Fibroblast of peridontal ligament (primary cell): ENCODE results near the gene DNAAF8.

Experiments
- DNase-seq: peaks from one replicate; pipeline ENCODE4 v3.0.0-alpha.2; 2010; ENCODE audit errors: extremely low read depth

DNAAF8 gene

GRCh38 chr16:4734063-4734729 lies at the start of gene DNAAF8, which contains the start of gene ANKS3:
DNAAF8 (plus strand) TSS chr16:4734537; CDS start chr16:4736515, 1,978 bp downstream.
ANKS3 (minus strand) TSS chr16:4734271; CDS start chr16:4730149, 4,122 bp downstream.
- DNase-seq = peak; percentile 96

DNA sequence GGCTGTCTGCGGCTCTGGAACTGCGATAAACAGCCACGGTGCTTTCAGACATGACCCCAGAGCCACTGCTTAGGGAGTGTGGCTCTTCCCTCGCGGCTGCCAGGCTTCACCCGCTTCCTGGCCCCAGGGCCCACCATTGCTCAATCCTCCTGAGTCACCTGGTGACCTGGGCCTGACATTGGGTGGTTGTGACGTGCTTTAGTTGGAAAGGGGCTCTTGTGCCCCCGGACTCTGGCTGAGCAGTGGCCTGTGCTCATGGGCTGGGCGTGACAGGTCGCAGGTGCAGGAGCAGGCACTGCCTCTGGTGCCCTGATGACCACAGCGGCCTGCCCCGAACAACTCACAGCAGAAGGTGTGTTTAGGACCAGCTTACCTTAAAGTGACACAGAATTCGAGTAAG lies 49.6 kb upstream of the DNAAF8 start:
- DNase-seq = no peak

- DNase-seq = no peak
Measured at GRCh38 chr16:4685292-4685691, 49.0 kb upstream of the DNAAF8 start.

- DNase-seq = no peak
Measured at GRCh38 chr16:4685776-4686496, 48.4 kb upstream of the DNAAF8 start.

DNA sequence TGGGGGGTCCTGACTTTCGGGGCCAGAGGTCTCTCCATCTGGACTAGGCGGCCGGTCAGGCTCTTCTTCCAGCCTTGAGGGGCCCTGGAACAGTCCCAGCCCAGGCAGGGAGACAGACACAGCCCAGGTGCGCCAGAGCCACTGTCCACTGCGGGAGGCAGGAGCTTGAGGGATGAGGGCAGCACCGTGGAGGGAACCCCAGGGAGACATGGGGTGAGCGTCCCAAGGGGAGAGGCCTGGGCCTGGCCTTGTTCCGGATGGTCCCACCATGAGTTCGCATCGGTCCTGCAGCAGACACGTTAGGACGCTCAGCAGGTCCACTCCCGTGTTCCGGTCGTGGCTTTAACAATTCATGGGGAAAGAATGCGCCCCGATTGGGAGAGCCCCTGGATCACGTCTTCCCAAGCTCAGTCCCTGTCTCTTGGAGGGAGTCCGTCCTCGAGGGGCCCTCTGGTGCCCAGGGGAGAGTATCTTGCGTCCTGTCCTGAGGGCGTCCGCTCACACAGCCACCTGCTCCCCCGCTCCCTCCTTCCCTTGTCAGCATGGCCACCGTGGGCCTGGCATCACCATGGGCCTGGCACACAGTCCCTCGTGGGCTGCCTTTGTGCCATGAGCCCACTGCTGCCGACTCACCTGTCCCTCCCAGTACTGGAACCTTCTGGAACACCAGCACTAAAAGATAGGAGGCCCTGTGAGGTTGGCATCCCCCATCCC lies 47.7 kb upstream of the DNAAF8 start:
- DNase-seq = no peak

- DNase-seq = no peak
Measured at GRCh38 chr16:4687416-4687815, 46.9 kb upstream of the DNAAF8 start.

DNA sequence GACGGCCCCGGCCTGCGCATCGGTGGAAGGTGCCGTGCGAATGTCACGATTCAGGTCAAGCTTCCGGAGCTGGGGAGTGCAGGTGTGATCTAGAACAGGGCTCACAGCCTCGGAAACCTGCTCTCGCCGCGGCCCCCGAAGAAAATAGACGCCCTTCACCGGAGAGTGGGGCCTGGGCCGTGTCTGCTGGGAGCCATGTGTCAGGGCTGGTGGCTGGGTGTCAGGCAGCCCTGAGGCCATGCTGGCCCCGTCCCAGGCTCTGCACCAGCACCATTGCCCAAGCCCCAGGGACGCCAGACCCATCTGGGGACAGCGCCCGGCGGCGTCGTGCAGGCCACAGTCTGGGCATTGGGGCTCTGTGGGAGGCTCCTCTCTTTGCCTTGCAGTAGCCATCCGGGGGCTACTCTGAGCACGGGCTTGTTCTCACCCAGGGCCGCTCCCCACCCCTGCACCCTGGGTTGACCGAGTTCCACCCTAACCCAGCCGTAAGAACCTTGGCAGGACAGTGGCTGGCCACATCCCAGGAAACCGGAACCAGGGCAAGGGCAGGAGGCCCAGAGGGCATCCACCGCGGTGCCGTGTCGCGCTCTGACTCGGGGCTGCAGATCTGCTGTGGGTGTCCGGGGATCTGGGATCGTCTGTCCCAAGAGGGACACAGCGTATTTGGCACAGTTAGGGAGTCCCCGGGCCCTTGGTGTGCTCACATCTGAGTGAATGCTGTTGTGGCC lies 46.2 kb upstream of the DNAAF8 start:
- no peak for DNase-seq

GRCh38 chr16:4688674-4689045 lies 45.7 kb upstream of the DNAAF8 start:
- no peak for DNase-seq

GRCh38 chr16:4689091-4689671 lies 45.2 kb upstream of the DNAAF8 start:
- no peak for DNase-seq

- DNase-seq = no peak
Measured at GRCh38 chr16:4689864-4690704, 44.3 kb upstream of the DNAAF8 start.

DNA sequence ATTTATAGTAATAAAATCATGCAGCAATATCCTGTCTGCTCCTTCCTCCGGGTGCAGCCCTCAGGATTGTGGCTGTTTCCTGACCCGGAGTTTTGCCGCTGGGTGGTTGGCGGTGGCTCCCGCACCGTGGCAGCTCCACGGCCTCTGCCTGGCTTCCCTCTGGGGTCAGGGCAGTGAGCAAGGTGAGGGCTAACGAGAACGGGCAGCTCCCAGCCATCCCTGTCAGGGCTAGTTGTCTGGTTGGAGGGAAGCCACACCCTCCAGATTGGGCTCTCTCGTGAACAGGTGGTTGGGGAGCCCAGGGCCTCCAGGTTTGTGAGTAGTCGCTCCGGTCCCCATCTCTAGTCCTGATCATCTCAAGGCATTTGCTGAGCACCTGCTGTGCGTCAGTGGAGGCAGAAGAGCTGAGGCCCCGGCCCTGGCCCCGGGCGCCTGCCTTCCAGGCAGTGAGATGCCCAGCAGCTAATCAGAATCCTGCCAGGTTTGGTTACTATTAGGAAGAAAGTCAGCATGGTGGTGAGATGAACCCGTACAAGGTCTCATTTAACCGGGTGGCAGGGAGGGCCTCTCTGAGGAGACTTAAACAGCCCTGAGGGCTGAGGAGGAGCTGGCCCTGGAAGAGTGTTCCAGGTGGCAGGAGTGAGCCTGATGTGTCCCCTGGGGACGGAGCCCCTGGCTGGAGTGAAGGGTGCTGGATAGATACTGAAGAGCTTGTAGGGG lies 43.2 kb upstream of the DNAAF8 start:
- DNase-seq = no peak

- no peak for DNase-seq
Measured at GRCh38 chr16:4691666-4692412, 42.5 kb upstream of the DNAAF8 start.

DNA sequence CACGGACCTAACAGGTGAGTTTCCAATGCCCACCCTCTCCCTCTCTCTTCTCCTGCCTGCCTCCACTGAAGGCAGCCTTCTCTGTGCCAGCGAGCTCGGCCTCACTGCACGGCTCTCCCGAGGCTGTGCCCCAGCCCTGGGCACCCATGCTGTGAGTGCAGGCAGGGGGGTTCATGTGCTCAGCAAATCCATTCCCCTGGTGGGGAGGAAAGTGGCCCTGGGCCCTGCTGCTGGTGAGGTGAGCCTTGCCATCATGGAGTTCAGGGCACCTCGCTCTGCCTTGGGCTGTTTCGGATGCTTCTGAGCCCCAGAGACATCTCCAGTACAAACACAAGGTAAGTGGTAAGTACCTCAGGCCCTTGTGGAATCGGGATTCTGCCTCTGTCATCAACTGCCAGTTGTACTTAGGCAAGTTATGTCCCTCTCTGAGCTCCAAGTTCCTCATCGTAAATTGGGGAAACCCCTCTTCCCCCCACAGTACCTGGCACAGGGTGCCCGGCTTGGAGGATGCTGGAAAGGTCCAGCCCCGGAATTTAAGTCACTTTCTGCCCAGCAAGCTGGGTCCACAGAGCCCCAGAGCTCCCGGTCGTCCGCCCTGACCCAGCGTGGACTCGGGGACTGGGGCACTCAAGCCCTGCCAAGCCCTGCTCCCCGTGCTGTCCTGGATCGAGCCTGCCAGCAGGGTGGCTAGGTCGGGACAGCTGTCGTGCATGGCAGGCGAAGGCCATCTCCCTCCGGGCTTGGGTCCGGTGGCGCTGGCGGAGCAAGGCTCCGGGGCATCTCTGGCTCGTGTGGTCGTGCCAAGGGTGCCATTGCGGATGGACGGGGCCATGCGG lies 41.7 kb upstream of the DNAAF8 start:
- no peak for DNase-seq

DNA sequence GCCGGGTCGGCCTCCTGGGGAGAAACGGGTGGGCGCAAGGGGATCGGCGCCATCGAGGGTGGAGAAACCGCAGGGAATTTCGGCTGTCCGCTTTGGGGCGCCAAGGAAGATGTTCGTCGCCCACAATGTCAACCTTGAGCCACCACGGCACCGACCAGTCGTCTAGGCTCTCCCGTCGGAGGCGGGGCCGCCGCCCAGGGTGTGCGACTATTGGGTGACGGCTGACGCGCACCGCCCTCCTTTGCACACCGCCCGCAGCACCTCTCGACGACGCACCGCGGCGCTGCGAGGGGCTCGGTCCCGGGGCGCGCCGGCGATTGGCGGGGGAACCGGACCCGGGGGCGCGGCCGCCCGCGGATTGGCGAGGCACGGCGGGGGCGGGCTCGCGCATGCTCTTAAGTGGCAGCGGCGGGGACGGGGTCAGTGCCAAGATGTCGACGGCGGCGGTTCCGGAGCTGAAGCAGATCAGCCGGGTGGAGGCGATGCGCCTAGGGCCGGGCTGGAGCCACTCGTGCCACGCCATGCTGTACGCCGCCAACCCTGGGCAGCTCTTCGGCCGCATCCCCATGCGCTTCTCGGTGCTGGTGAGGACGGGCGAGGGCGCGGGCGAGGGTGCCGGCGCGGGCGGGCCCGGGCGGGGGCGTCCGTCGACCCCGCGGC lies 40.9 kb upstream of the DNAAF8 start, which contains the start of gene NUDT16L1:
TSS of gene NUDT16L1 (plus strand) at position 267 of the 660 bp plus-strand sequence. CDS start at position 432, 165 bp downstream.
- peak; percentile 84 for DNase-seq

DNA sequence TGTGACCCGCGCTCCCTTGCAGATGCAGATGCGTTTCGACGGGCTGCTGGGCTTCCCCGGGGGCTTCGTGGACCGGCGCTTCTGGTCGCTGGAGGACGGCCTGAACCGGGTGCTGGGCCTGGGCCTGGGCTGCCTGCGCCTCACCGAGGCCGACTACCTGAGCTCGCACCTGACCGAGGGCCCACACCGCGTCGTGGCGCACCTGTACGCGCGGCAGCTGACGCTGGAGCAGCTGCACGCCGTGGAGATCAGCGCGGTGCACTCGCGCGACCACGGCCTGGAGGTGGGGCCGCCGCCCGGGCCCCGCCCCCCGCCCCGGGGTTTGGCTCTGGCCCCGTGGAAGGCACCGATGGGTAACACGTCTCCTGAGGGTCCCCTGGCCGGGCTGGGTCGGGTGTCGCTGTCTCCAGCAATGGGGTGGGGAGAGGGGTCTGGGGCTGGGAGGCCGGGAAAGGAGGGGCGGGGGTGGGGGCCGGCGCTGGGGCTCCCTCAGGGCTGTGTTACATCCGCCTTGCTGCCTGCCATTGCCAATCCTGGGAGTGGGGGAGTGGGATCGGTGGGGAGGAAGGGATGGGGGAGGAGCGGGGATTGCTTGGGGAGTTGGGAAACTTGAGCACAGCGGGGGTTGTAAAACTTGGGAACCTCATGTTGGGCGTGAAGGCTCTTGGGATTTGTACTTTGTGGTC lies 40.2 kb upstream of the DNAAF8 start:
- peak; percentile 47 for DNase-seq

- DNase-seq = peak; percentile 12
Measured at GRCh38 chr16:4694642-4695451, 39.5 kb upstream of the DNAAF8 start.
